GM23338 (cell line): ENCODE data around the gene SLC22A4. TPM values are rescaled to one million over a fixed set of nuclear protein-coding genes. Genes with fewer than 3 reads are reported as not detected.

ENCODE experiments used
- ATAC-seq: fragments of 200-7000 bp; cut with Tn5 transposase; 3 replicates; pipeline ENCODE4 v1.9.1; 2020
- DNase-seq: peaks from one replicate; pipeline ENCODE4 v3.0.0-alpha.2; 2015; ENCODE audit warnings: low spot score
- H2AFZ ChIP-seq: fragments of 200-600 bp; sonication (generic); 2 replicates; pipeline ENCODE4 v1.8.0; 2016; ENCODE audit warnings: antibody characterized with exemption, mild to moderate bottlenecking, moderate library complexity
- H3F3A ChIP-seq: fragments of 200-600 bp; sonication (generic); replicated peaks from 2 replicates; pipeline ENCODE4 v1.8.0; 2017; ENCODE audit warnings: antibody characterized with exemption, mixed run types, low read depth
- H3K27ac ChIP-seq: fragments of 200-600 bp; sonication (generic); 2 replicates; pipeline ENCODE4 v1.6.1; 2016; ENCODE audit warnings: low read depth
- H3K27me3 ChIP-seq: fragments of 200-600 bp; sonication (generic); 2 replicates; pipeline ENCODE4 v1.8.0; 2016; ENCODE audit warnings: mild to moderate bottlenecking, mixed run types, moderate library complexity; ENCODE audit not compliant: insufficient read depth
- H3K36me3 ChIP-seq: fragments of 200-600 bp; sonication (generic); 2 replicates; pipeline ENCODE4 v1.8.0; 2016; ENCODE audit warnings: mild to moderate bottlenecking; ENCODE audit not compliant: insufficient read depth
- H3K4me1 ChIP-seq: fragments of 200-600 bp; sonication (generic); 2 replicates; pipeline ENCODE4 v1.8.0; 2016; ENCODE audit warnings: mild to moderate bottlenecking, moderate library complexity; ENCODE audit not compliant: insufficient read depth
- H3K4me2 ChIP-seq: fragments of 200-600 bp; sonication (generic); 2 replicates; pipeline ENCODE4 v1.7.1; 2017; ENCODE audit warnings: mixed run types
- H3K4me3 ChIP-seq: fragments of 200-600 bp; sonication (generic); 2 replicates; pipeline ENCODE4 v1.6.1; 2016; ENCODE audit warnings: mixed run types
- H3K79me2 ChIP-seq: fragments of 200-600 bp; sonication (generic); replicated peaks from 2 replicates; pipeline ENCODE4 v1.8.0; 2017; ENCODE audit warnings: mild to moderate bottlenecking; ENCODE audit not compliant: insufficient read depth
- H3K9me2 ChIP-seq: fragments of 200-600 bp; sonication (generic); 2 replicates; pipeline ENCODE4 v1.8.0; 2017; ENCODE audit not compliant: insufficient read depth
- H4K20me1 ChIP-seq: fragments of 200-600 bp; sonication (generic); replicated peaks from 2 replicates; pipeline ENCODE4 v1.8.0; 2017; ENCODE audit warnings: mild to moderate bottlenecking; ENCODE audit not compliant: insufficient read depth
- H3K27ac Mint-ChIP-seq: 2 replicates; pipeline ENCODE4 v1.8.0; 2020; ENCODE audit warnings: inconsistent platforms, mild to moderate bottlenecking, moderate library complexity, mixed read lengths
- H3K27me3 Mint-ChIP-seq: 3 replicates; pipeline ENCODE4 v1.8.0; 2022; ENCODE audit warnings: low read depth, mild to moderate bottlenecking, moderate library complexity, mixed read lengths, inconsistent platforms; ENCODE audit not compliant: insufficient read depth, poor library complexity
- H3K36me3 Mint-ChIP-seq: 3 replicates; pipeline ENCODE4 v1.8.0; 2021; ENCODE audit warnings: low read depth, mild to moderate bottlenecking, inconsistent platforms, moderate library complexity, mixed read lengths
- H3K4me1 Mint-ChIP-seq: 3 replicates; pipeline ENCODE4 v1.8.0; 2020; ENCODE audit warnings: mild to moderate bottlenecking, inconsistent platforms, mixed read lengths
- H3K4me3 Mint-ChIP-seq: 3 replicates; pipeline ENCODE4 v1.8.0; 2021; ENCODE audit warnings: moderate library complexity, mild to moderate bottlenecking, inconsistent platforms, mixed read lengths
- H3K9me3 Mint-ChIP-seq: 3 replicates; pipeline ENCODE4 v1.8.0; 2020; ENCODE audit warnings: moderate library complexity, mild to moderate bottlenecking, inconsistent platforms, mixed read lengths
- CTCF ChIP-seq, 2 experiments: fragments of 200-600 bp in 1 of 2; sonication (generic) in 1 of 2; conservative IDR thresholded peaks; 2 replicates each; pipeline versions ENCODE4 v1.5.1 to v1.6.1; 2016 to 2017; ENCODE audit warnings: antibody characterized with exemption in 2 of 2, low read depth in 2 of 2, mild to moderate bottlenecking in 2 of 2, moderate library complexity in 1 of 2
- ETS1 ChIP-seq: IDR thresholded peaks from 2 replicates; pipeline ENCODE4 v1.6.1; 2016; ENCODE audit warnings: antibody characterized with exemption
- EZH2phosphoT487 ChIP-seq: fragments of 200-600 bp; sonication (generic); IDR thresholded peaks from one replicate; pipeline ENCODE4 v1.8.1; 2018; ENCODE audit warnings: antibody characterized with exemption; ENCODE audit not compliant: unreplicated experiment
- REST ChIP-seq: IDR thresholded peaks from one replicate; pipeline ENCODE4 v1.6.1; 2018; ENCODE audit warnings: antibody characterized with exemption; ENCODE audit not compliant: unreplicated experiment
- STAT1 ChIP-seq: IDR thresholded peaks from one replicate; pipeline ENCODE4 v1.6.1; 2016; ENCODE audit warnings: antibody characterized with exemption; ENCODE audit not compliant: unreplicated experiment
- ZNF114 ChIP-seq: fragments of 250-450 bp; sonication (Bioruptor Pico); IDR thresholded peaks from 2 replicates; pipeline ENCODE4 v1.5.0; 2020; ENCODE audit warnings: mild to moderate bottlenecking, moderate library complexity
- ZNF462 ChIP-seq: fragments of 250-450 bp; sonication (Bioruptor Pico); IDR thresholded peaks from 2 replicates; pipeline ENCODE4 v1.5.0; 2020; ENCODE audit warnings: mild to moderate bottlenecking, moderate library complexity
- polyA plus RNA-seq: library from polyadenylated mRNA; unstranded; fragments of >200 nt; fragmentation: Nextera tagmentation; extraction: Ambion mirVana; gene quantifications from 2 replicates; pipeline ENCODE4 v1.2.1, GENCODE V29; 2016
- total RNA-seq: library from RNA; depleted of rRNA; stranded (reverse); fragments of >200 nt; shearing (Covaris generic); gene quantifications from 2 replicates; pipeline ENCODE4 v1.2.3, GENCODE V29; 2014

SLC22A4 gene
- total and polyA plus RNA-seq, 2 experiments from 2014 or later, result 0.28 to 0.40 TPM

GRCh38 chr5:132380741-132381140, 86.5 kb downstream of the SLC22A4 start (continued):
- no peak for TF ChIP-seq ZNF462
- TF ChIP-seq ZNF114 (CRISPR knock-in tag), result no peak
- TF ChIP-seq EZH2phosphoT487, result no peak

DNA sequence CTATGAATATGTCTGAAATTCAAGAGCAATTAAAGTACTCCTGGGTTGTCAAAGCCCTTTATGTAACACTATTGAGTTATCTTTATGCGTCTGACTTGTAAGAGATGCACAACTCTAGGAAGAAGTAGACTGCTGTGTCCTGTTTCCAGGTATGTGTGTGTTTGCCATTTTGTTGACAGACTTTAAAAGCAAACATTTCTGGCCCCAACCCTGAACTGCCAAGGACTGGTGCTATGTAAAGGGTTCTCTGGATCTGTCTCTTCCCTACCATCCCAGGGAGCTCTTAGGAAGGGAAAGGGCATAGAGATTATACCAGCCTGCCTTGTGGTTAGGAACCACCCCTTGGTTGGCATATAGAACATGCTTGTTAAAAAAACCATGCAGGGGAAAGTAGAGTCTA, 87.4 kb downstream of the SLC22A4 start:
- Histone ChIP-seq H3K79me2 (no peaks in the 10 kb centered on the region), H3K36me3 (no peaks in the 10 kb centered on the region), H3K9me2 (no peaks in the 10 kb centered on the region), H3K4me2 (no peak overlapping the region), H4K20me1 (no peaks in the 10 kb centered on the region), H3K27ac (no peak overlapping the region), H3K27me3 (no peaks in the 10 kb centered on the region), H3K4me3 (no peak overlapping the region), H3K4me1 (no peaks in the 10 kb centered on the region), H2AFZ (no peak overlapping the region), H3F3A (no peaks in the 10 kb centered on the region)
- no peak overlapping the region for H3K27ac Mint-ChIP-seq
- no peak for ATAC-seq
- no peaks in the 10 kb centered on the region for H3K27me3 Mint-ChIP-seq
- H3K4me1 Mint-ChIP-seq, result no peaks in the 10 kb centered on the region; the same call in 2 of the 3 replicates
- no peaks in the 10 kb centered on the region for H3K9me3 Mint-ChIP-seq
- no peaks in the 10 kb centered on the region for H3K36me3 Mint-ChIP-seq
- no peak overlapping the region for H3K4me3 Mint-ChIP-seq
- DNase-seq, result no peak
- TF ChIP-seq ETS1 (no peak), STAT1 (no peak), CTCF (conservative IDR thresholded peaks at IDR 0.05; ENCODE audit: low read depth in 2 of 2) (no peak), REST (no peak)
